ENCODE data around the gene ZNF605.
"Not testable (repeated sequence)": the region's sequence is repeated elsewhere in the genome, so short reads cannot be mapped to it uniquely, and the experiment has no call there.

ZNF605 gene

DNA sequence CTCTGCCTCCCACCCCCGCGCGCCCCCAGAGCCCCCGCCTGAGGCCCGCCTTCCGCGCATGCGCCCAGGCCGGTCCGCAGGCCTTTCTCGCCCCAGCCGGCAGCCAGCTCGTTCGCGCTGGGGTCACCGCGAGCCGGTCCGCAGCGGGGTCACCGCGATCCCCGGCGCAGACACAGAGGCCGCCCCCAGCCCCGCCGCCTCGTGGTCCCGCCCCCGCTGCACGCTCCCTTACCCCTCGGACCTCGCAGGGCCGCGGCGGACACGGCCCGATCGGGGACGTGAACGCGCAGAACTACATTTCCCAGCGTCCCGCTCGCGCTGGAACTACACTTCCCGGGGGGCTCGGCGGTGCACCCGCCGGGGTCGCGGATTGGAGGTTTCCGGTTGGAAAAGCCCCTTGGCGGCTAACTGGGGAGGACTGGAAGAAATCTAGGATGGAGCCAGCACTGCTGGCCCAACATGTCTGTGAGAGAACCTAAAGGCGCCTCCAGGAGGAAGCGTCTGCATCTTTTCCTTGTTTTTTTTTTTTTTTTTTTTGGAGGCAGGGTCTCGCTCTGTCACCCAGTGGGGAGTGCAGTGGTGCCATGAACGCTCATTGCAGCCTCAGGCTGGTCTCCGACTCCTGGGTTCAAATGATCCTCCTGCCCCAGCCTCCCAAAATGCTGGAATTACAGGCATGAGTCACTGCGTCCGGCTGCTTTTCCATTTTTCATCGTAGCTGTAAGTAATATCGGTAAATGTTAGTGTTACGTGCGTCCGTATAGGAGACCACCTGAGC lies at the start of gene ZNF605:
ZNF605 (minus strand) TSS at position 296 of the 778 bp plus-strand sequence. CDS start 10,671 bp downstream, outside the sequence.
- peak; percentile 72 for DNase-seq (ENCODE audit: low read depth)

GRCh38 chr12:132998741-132999140 lies 42.6 kb upstream of the ZNF605 start:
- DNase-seq (ENCODE audit: low read depth), result no peak

DNA sequence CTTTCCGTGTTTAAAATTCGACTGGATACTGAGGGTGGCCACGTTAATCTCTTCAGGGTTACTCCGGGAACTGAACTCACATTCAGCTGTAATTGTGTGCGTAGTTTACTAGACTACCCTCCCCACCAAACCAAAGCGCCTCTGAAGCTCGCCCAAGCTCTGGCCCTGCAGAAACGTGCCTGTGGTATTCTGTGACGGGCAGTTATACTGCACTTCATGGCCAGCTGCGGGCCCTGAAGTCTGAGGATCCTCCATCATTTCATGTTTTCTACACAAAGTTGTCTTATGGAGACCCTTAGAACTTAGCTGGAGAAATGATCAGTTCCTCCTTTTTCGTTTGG lies 30.7 kb upstream of the ZNF605 start:
- DNase-seq (ENCODE audit: low read depth), result no peak

- peak; percentile 82 for DNase-seq (ENCODE audit: low read depth)
Observed at GRCh38 chr12:132986001-132986884, 30.1 kb upstream of the ZNF605 start, which contains the start of gene ZNF26. TSS of gene ZNF26 (plus strand) at chr12:132986367. CDS start at chr12:132986841, 474 bp downstream.

- DNase-seq (ENCODE audit: low read depth), result not testable (repeated sequence)
Observed at GRCh38 chr12:132976870-132977269, 20.8 kb upstream of the ZNF605 start.

DNA sequence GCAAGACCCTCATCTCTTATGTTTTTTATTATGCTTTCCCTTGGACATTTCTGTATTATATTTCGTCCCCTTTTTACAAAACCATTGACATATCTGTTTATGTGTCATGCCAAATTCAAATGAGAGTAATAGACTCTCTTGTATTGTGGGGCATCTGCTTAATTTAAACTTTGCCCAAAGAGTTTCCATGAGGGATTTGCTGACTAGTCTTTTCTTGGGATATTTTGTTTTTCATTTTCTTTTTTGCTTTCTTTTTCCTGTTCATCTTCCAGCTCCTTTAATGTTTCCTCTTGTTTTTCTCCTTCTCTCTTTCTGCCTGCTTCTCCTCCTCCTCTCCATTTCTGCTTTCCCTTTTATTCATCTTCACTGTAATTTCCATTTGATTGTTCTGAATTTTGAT lies 16.3 kb upstream of the ZNF605 start:
- DNase-seq (ENCODE audit: low read depth), result no peak

- DNase-seq (ENCODE audit: low read depth), result no peak
Observed at GRCh38 chr12:132967736-132968135, 11.6 kb upstream of the ZNF605 start.

- no peak for DNase-seq (ENCODE audit: low read depth)
Observed at GRCh38 chr12:132966676-132967415, 10.7 kb upstream of the ZNF605 start.

DNA sequence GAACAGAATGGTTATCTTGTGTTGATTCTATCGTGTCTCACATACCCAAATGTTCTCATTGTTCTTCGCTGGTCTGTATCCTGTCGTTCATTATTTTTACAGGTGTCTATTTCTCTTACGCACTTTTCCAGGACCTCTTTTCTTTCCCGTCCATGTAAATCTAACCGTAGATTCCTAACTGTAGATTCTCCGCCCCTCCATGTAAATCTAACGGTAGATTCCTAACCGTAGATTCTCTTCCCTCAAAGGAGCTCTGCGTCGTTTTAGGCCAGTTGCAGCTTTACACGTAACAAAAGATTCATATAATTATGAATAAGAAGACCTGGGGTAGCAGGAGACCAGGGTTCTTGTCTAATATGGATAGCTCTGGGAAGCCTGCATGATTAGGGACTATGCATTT lies 9.7 kb upstream of the ZNF605 start:
- no peak for DNase-seq (ENCODE audit: low read depth)

- DNase-seq (ENCODE audit: low read depth), result not testable (repeated sequence)
Observed at GRCh38 chr12:132963947-132964346, 7.8 kb upstream of the ZNF605 start.

DNA sequence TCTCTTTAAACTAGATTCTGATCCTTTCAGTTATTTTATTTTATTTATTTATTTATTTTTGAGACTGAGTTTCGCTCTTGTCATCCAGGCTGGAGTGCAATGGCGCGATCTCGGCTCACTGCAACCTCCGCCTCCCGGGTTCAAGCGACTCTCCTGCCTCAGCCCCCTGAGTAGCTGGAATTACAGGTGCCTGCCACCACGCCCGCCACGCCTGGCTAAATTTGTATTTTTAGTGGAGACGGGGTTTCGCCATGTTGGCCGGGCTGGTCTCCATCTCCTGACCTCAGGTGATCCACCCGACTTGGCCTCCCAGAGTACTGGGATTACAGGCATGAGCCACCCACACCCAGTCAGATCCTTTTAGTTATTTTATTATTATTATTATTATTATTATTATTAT lies 5.7 kb upstream of the ZNF605 start:
- not testable (repeated sequence) for DNase-seq (ENCODE audit: low read depth)

- peak; percentile 23 for DNase-seq (ENCODE audit: low read depth)
Observed at GRCh38 chr12:132955094-132956010, 754 bp downstream of the ZNF605 start.

GRCh38 chr12:132954471-132955048 lies 1.5 kb downstream of the ZNF605 start:
- no peak for DNase-seq (ENCODE audit: low read depth)

GRCh38 chr12:132953771-132954170 lies 2.3 kb downstream of the ZNF605 start:
- DNase-seq (ENCODE audit: low read depth), result no peak

- DNase-seq (ENCODE audit: low read depth), result no peak
Observed at GRCh38 chr12:132953163-132953425, 3.0 kb downstream of the ZNF605 start.

- DNase-seq (ENCODE audit: low read depth), result no peak
Observed at GRCh38 chr12:132952371-132953162, 3.5 kb downstream of the ZNF605 start.

GRCh38 chr12:132951649-132952048 lies 4.5 kb downstream of the ZNF605 start:
- DNase-seq (ENCODE audit: low read depth), result no peak

- DNase-seq (ENCODE audit: low read depth), result no peak
Observed at GRCh38 chr12:132950844-132951535, 5.1 kb downstream of the ZNF605 start.

DNA sequence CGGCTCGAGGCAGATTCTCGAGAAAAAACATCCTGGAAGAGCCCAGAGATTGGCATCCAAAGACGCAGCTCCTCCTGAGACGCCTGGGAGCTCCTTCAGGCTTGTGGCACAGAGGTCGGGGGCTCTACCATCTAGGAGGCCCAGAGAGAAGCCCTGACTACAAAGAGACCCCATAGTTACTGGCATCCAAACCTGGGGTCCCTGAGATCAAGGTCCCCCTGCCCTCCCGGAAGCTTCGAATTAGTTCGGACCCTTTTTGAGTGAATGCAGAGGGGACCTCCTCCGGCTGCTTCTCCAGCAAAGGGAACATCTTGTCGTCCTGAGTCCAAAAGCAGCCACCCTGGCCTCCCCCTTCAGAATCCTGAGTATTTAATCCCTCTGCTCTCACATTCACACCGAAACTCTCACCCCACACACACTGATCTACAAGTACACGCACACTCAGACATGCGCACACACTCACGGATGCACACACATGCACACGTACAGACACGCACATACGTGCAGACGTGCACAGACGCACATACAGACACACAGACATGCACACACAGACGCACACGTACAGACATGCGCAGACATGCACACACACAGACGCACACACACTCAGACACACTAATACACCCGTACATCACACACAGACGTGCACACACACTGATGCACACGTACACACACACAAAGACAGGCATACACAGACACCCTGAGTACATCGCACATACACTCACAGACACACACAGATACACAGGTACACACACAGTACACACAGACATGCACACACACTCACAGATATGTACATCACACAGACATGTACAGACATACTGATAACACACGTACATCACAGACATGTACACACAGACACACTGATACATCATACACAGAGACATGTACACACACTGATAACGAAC lies 5.9 kb downstream of the ZNF605 start:
- DNase-seq (ENCODE audit: low read depth), result no peak

All from GM04504 (cell line).